Measurements from ENCODE around the gene IL21R.

GRCh38 chr16:27458258-27458657, 56.3 kb downstream of the IL21R start:
- TF ChIP-seq POLR2A (IDR thresholded peaks at IDR 0.05; ENCODE audit: low read length) (no peak), GATA1 (IDR thresholded peaks at IDR 0.05; ENCODE audit: low read depth, low read length) (no peak)
